ENCODE measurements around the gene C8B.

Gene C8B

GRCh38 chr1:56904663-56905397, 61.0 kb downstream of the C8B start:
- no peak for TF ChIP-seq TAF1 (IDR thresholded peaks at IDR 0.05; ENCODE audit: borderline replicate concordance, insufficient read depth, low read length)
- TF ChIP-seq POLR2AphosphoS5 (IDR thresholded peaks at IDR 0.05; ENCODE audit: low read depth, low read length), result no peak
- TF ChIP-seq, protein P1, sequence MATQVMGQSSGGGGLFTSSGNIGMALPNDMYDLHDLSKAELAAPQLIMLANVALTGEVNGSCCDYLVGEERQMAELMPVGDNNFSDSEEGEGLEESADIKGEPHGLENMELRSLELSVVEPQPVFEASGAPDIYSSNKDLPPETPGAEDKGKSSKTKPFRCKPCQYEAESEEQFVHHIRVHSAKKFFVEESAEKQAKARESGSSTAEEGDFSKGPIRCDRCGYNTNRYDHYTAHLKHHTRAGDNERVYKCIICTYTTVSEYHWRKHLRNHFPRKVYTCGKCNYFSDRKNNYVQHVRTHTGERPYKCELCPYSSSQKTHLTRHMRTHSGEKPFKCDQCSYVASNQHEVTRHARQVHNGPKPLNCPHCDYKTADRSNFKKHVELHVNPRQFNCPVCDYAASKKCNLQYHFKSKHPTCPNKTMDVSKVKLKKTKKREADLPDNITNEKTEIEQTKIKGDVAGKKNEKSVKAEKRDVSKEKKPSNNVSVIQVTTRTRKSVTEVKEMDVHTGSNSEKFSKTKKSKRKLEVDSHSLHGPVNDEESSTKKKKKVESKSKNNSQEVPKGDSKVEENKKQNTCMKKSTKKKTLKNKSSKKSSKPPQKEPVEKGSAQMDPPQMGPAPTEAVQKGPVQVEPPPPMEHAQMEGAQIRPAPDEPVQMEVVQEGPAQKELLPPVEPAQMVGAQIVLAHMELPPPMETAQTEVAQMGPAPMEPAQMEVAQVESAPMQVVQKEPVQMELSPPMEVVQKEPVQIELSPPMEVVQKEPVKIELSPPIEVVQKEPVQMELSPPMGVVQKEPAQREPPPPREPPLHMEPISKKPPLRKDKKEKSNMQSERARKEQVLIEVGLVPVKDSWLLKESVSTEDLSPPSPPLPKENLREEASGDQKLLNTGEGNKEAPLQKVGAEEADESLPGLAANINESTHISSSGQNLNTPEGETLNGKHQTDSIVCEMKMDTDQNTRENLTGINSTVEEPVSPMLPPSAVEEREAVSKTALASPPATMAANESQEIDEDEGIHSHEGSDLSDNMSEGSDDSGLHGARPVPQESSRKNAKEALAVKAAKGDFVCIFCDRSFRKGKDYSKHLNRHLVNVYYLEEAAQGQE (IDR thresholded peaks at IDR 0.05; ENCODE audit: insufficient read depth in 1 of 2, low read depth in 2 of 2, low read length in 2 of 2), result no peak
- TF ChIP-seq SIN3A (IDR thresholded peaks at IDR 0.05; ENCODE audit: borderline replicate concordance, insufficient read depth, low read length), result no peak
- no peak for TF ChIP-seq FOXP2 (optimal IDR thresholded peaks at IDR 0.05; ENCODE audit: borderline replicate concordance, extremely low read depth, extremely low read length, insufficient read depth)

- TF ChIP-seq SIN3A (IDR thresholded peaks at IDR 0.05; ENCODE audit: borderline replicate concordance, insufficient read depth, low read length) (no peak), TAF1 (IDR thresholded peaks at IDR 0.05; ENCODE audit: borderline replicate concordance, insufficient read depth, low read length) (no peak), POLR2AphosphoS5 (IDR thresholded peaks at IDR 0.05; ENCODE audit: low read depth, low read length) (no peak), FOXP2 (optimal IDR thresholded peaks at IDR 0.05; ENCODE audit: borderline replicate concordance, extremely low read depth, extremely low read length, insufficient read depth) (no peak)
- TF ChIP-seq, protein P1 (IDR thresholded peaks at IDR 0.05; ENCODE audit: insufficient read depth in 1 of 2, low read depth in 2 of 2, low read length in 2 of 2), result no peak
These were observed 62.0 kb downstream of the C8B start for GRCh38 chr1:56903778-56904177.

- no peak for TF ChIP-seq POLR2AphosphoS5 (IDR thresholded peaks at IDR 0.05; ENCODE audit: low read depth, low read length)
- TF ChIP-seq TAF1 (IDR thresholded peaks at IDR 0.05; ENCODE audit: borderline replicate concordance, insufficient read depth, low read length), result no peak
- TF ChIP-seq, protein P1 (IDR thresholded peaks at IDR 0.05; ENCODE audit: insufficient read depth in 1 of 2, low read depth in 2 of 2, low read length in 2 of 2), result no peak
- TF ChIP-seq SIN3A (IDR thresholded peaks at IDR 0.05; ENCODE audit: borderline replicate concordance, insufficient read depth, low read length), result no peak
- no peak for TF ChIP-seq FOXP2 (optimal IDR thresholded peaks at IDR 0.05; ENCODE audit: borderline replicate concordance, extremely low read depth, extremely low read length, insufficient read depth)
These were observed 64.1 kb downstream of the C8B start for GRCh38 chr1:56901716-56902115.

GRCh38 chr1:56898879-56899278, 66.9 kb downstream of the C8B start:
- TF ChIP-seq FOXP2 (optimal IDR thresholded peaks at IDR 0.05; ENCODE audit: borderline replicate concordance, extremely low read depth, extremely low read length, insufficient read depth) (no peak), POLR2AphosphoS5 (IDR thresholded peaks at IDR 0.05; ENCODE audit: low read depth, low read length) (no peak), SIN3A (IDR thresholded peaks at IDR 0.05; ENCODE audit: borderline replicate concordance, insufficient read depth, low read length) (no peak), TAF1 (IDR thresholded peaks at IDR 0.05; ENCODE audit: borderline replicate concordance, insufficient read depth, low read length) (no peak)
- TF ChIP-seq, protein P1 (IDR thresholded peaks at IDR 0.05; ENCODE audit: insufficient read depth in 1 of 2, low read depth in 2 of 2, low read length in 2 of 2), result no peak
